Measurements from ENCODE around the gene KRTAP9-4. TPM values are rescaled to one million over a fixed set of nuclear protein-coding genes. Genes with fewer than 3 reads are reported as not detected.
"Not testable (repeated sequence)": the region's sequence is repeated elsewhere in the genome, so short reads cannot be mapped to it uniquely, and the experiment has no call there.

Gene KRTAP9-4
- total RNA-seq, 1 donor from 2014 or later, result not detected

GRCh38 chr17:41251261-41251660, 1.8 kb downstream of the KRTAP9-4 start:
- DNase-seq (ENCODE audit: extremely low spot score in 2 of 2), result no peak

GRCh38 chr17:41254861-41255260, 5.4 kb downstream of the KRTAP9-4 start:
- intact Hi-C loops (cut with DNase I), result no loop called here
- Histone ChIP-seq H3K4me1 (no peaks in the 10 kb centered on the region), H3K27ac (no peak overlapping the region), H3K9me3 (no peaks in the 10 kb centered on the region), H3K36me3 (no peaks in the 10 kb centered on the region), H3K4me3 (no peak overlapping the region), H3K27me3 (no peaks in the 10 kb centered on the region)
- DNase-seq (ENCODE audit: extremely low spot score in 2 of 2), result no peak
- TF ChIP-seq POLR2AphosphoS5 (IDR thresholded peaks at IDR 0.05; ENCODE audit: insufficient read depth in 1 of 2, low read depth in 1 of 2), result no peak
- no peak for TF ChIP-seq CTCF (IDR thresholded peaks at IDR 0.05)
- TF ChIP-seq POLR2A (IDR thresholded peaks at IDR 0.05), result no peak

More at GRCh38 chr17:41251261-41251660, 1.8 kb downstream of the KRTAP9-4 start:
- H3K36me3 ChIP-seq, result no peaks in the 10 kb centered on the region
- intact Hi-C loops (cut with DNase I), result no loop called here
- H3K27me3 ChIP-seq, result no peaks in the 10 kb centered on the region
- no peaks in the 10 kb centered on the region for H3K4me1 ChIP-seq
- H3K4me3 ChIP-seq, result no peak overlapping the region
- TF ChIP-seq CTCF (IDR thresholded peaks at IDR 0.05) (no peak), POLR2AphosphoS5 (IDR thresholded peaks at IDR 0.05; ENCODE audit: insufficient read depth in 1 of 2, low read depth in 1 of 2) (no peak), POLR2A (IDR thresholded peaks at IDR 0.05) (no peak)
- no peaks in the 10 kb centered on the region for H3K9me3 ChIP-seq
- H3K27ac ChIP-seq, result no peak overlapping the region

GRCh38 chr17:41255381-41256290, 6.1 kb downstream of the KRTAP9-4 start, which contains the start of gene KRTAP9-9:
Gene KRTAP9-9 (plus strand): TSS chr17:41255384.
- H3K27me3 ChIP-seq; intact Hi-C loops (cut with DNase I); H3K36me3 ChIP-seq: not testable (repeated sequence)

GRCh38 chr17:41256291-41256685, 6.8 kb downstream of the KRTAP9-4 start:
- Histone ChIP-seq H3K36me3 (no peaks in the 10 kb centered on the region), H3K4me3 (no peak overlapping the region), H3K9me3 (no peaks in the 10 kb centered on the region), H3K4me1 (no peaks in the 10 kb centered on the region), H3K27ac (no peak overlapping the region), H3K27me3 (no peaks in the 10 kb centered on the region)
- no peak for DNase-seq (ENCODE audit: extremely low spot score in 2 of 2)
- intact Hi-C loops (cut with DNase I), result no loop called here
- TF ChIP-seq POLR2AphosphoS5 (IDR thresholded peaks at IDR 0.05; ENCODE audit: insufficient read depth in 1 of 2, low read depth in 1 of 2) (no peak), POLR2A (IDR thresholded peaks at IDR 0.05) (no peak), CTCF (IDR thresholded peaks at IDR 0.05) (no peak)

More at GRCh38 chr17:41255381-41256290, 6.1 kb downstream of the KRTAP9-4 start, which contains the start of gene KRTAP9-9:
- DNase-seq (ENCODE audit: extremely low spot score in 2 of 2); H3K9me3 ChIP-seq; H3K4me1 ChIP-seq; H3K4me3 ChIP-seq; H3K27ac ChIP-seq: not testable (repeated sequence)

- DNase-seq (ENCODE audit: extremely low spot score in 2 of 2), result no peak
- no peak for TF ChIP-seq POLR2A (IDR thresholded peaks at IDR 0.05)
- Histone ChIP-seq H3K27ac (no peak overlapping the region), H3K4me3 (no peak overlapping the region), H3K27me3 (no peaks in the 10 kb centered on the region), H3K4me1 (no peaks in the 10 kb centered on the region), H3K9me3 (no peaks in the 10 kb centered on the region), H3K36me3 (no peaks in the 10 kb centered on the region)
- intact Hi-C loops (cut with DNase I), result no loop called here
These were observed 8.9 kb downstream of the KRTAP9-4 start for GRCh38 chr17:41258406-41258805.

- no peak for DNase-seq (ENCODE audit: extremely low spot score in 2 of 2)
- intact Hi-C loops (cut with DNase I), result no loop called here
- no peak overlapping the region for H3K27ac ChIP-seq
- no peaks in the 10 kb centered on the region for H3K9me3 ChIP-seq
- H3K4me1 ChIP-seq, result no peaks in the 10 kb centered on the region
- no peaks in the 10 kb centered on the region for H3K27me3 ChIP-seq
- H3K36me3 ChIP-seq, result no peaks in the 10 kb centered on the region
- TF ChIP-seq POLR2A (IDR thresholded peaks at IDR 0.05) (no peak), CTCF (IDR thresholded peaks at IDR 0.05) (no peak), POLR2AphosphoS5 (IDR thresholded peaks at IDR 0.05; ENCODE audit: insufficient read depth in 1 of 2, low read depth in 1 of 2) (no peak)
- H3K4me3 ChIP-seq, result no peak overlapping the region
These were observed 13.7 kb downstream of the KRTAP9-4 start for GRCh38 chr17:41263212-41263611.
